Esophagus muscularis mucosa (tissue), 4 donors: Measurements from ENCODE around the gene SCARF2.
"Not testable (repeated sequence)": the region's sequence is repeated elsewhere in the genome, so short reads cannot be mapped to it uniquely, and the experiment has no call there.

ENCODE experiments used
- CTCF ChIP-seq, 3 experiments: fragments of 200-600 bp in 2 of 3; fragments of 450-650 bp in 1 of 3; sonication (generic) in 2 of 3; IDR thresholded peaks; one replicate each; pipeline ENCODE4 v1.5.1; 2017 to 2019; ENCODE audit warnings: antibody characterized with exemption in 3 of 3, mild to moderate bottlenecking in 2 of 3, moderate library complexity in 1 of 3
- EP300 ChIP-seq: sonication (generic); formaldehyde crosslinking; IDR thresholded peaks from one replicate; pipeline ENCODE4 v1.6.1; 2017; ENCODE audit warnings: antibody characterized with exemption
- POLR2AphosphoS5 ChIP-seq, 2 donors: sonication (generic); formaldehyde crosslinking; IDR thresholded peaks; one replicate each; pipeline ENCODE4 v1.6.1; 2017; ENCODE audit warnings: antibody characterized with exemption in 2 of 2

DNA sequence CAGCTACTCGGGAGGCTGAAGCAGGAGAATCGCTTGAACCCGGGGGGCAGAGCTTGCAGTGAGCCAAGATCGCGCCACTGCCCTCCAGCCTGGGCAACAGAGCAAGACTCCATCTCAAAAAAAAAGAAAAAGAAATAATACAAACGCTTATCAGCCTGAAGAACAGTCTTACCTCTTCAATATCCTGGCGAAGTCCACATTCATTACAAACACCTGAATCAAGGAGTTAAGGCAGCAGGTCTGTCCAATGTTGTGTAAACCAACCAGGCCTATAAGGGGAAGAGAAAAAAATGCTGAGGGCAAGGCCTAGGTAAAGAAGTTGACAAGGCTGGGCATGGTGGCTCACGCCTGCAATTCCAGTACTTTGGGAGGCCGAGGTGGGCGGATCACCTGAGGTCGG lies 60.6 kb downstream of the SCARF2 start:
- not testable (repeated sequence) for TF ChIP-seq CTCF (IDR thresholded peaks at IDR 0.05); POLR2AphosphoS5 (IDR thresholded peaks at IDR 0.05); EP300
